Astrocyte of the cerebellum (primary cell): ENCODE data around the gene TANC2.

ENCODE experiments used
- DNase-seq: peaks from one replicate; pipeline ENCODE4 v3.0.0-alpha.2; 2011; ENCODE audit warnings: low read depth
- H3K4me3 ChIP-seq: 2 replicates; pipeline ENCODE4 v1.5.1; 2011; ENCODE audit warnings: mild to moderate bottlenecking, low read depth, low read length, moderate library complexity
- in situ Hi-C: cut with HindIII; loops from 2 replicates; pipeline ENCODE4 v1.10.0; 2017; ENCODE audit warnings: low sequenced_read_pairs
- TF ChIP-seq, protein P1 (sequence below): IDR thresholded peaks from 2 replicates; pipeline ENCODE4 v1.5.1; 2012; ENCODE audit warnings: low read length, low read depth, moderate library complexity, mild to moderate bottlenecking; ENCODE audit errors: missing control alignments

TANC2 gene

GRCh38 chr17:62955841-62956352 is 10.1 kb upstream of the TANC2 start:
- TF ChIP-seq, protein P1, sequence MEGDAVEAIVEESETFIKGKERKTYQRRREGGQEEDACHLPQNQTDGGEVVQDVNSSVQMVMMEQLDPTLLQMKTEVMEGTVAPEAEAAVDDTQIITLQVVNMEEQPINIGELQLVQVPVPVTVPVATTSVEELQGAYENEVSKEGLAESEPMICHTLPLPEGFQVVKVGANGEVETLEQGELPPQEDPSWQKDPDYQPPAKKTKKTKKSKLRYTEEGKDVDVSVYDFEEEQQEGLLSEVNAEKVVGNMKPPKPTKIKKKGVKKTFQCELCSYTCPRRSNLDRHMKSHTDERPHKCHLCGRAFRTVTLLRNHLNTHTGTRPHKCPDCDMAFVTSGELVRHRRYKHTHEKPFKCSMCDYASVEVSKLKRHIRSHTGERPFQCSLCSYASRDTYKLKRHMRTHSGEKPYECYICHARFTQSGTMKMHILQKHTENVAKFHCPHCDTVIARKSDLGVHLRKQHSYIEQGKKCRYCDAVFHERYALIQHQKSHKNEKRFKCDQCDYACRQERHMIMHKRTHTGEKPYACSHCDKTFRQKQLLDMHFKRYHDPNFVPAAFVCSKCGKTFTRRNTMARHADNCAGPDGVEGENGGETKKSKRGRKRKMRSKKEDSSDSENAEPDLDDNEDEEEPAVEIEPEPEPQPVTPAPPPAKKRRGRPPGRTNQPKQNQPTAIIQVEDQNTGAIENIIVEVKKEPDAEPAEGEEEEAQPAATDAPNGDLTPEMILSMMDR, result no peak
- in situ Hi-C loops, result no loop called here
- no peak for DNase-seq
- no peak overlapping the region for H3K4me3 ChIP-seq

GRCh38 chr17:62963296-62963695 is 2.7 kb upstream of the TANC2 start:
- H3K4me3 ChIP-seq, result no peak overlapping the region
- no peak for DNase-seq
- in situ Hi-C loops, result no loop called here
- TF ChIP-seq, protein P1, result no peak

DNA sequence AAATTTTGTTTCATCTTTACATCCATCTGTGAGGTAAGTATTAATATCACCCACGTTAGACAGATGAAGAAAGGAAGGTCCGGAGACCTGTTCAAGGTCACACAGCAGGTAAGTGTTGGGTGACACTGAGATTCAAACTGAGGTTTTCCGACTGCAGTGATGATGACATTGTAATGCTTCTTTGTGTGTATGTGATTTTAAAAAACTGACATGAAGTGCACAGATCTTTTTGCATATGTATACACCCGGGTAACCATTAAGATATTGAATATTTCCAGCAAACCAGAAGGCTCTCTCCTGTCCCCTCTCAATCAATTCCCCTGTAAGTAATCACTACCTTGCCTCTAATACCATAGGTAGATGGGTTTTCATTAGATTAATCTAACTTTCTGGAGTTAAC is 1.5 kb upstream of the TANC2 start:
- in situ Hi-C loops, result no loop called here
- H3K4me3 ChIP-seq, result no peak overlapping the region
- DNase-seq, result no peak
- TF ChIP-seq, protein P1, result no peak

DNA sequence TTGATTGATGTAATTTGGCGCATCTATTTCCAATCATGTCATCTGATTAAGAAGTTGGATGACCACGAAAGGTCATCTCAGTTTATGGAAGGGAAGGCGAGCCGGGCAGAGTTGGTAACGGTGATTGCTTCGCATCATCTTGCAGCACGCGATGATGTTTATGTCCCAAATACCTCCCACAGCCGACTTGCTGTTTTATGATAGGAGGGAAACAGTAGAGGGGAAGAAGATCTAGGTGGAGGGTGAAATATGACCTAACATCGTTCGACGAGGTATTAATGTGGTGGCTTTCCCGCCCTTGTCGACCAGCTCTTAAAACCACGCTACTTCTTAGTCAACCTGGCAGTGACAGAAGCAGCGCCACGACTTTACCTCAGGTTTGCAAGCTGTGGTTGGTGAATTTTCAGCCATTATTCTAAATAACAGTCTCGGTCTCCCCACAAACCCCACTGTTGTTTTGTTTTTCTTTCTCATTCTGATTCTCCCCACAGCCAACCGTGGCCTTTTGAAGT is 805 bp upstream of the TANC2 start:
- no peak for DNase-seq
- in situ Hi-C loops, result no loop called here
- H3K4me3 ChIP-seq, result peak overlapping the region; percentile 46
- TF ChIP-seq, protein P1, result no peak

DNA sequence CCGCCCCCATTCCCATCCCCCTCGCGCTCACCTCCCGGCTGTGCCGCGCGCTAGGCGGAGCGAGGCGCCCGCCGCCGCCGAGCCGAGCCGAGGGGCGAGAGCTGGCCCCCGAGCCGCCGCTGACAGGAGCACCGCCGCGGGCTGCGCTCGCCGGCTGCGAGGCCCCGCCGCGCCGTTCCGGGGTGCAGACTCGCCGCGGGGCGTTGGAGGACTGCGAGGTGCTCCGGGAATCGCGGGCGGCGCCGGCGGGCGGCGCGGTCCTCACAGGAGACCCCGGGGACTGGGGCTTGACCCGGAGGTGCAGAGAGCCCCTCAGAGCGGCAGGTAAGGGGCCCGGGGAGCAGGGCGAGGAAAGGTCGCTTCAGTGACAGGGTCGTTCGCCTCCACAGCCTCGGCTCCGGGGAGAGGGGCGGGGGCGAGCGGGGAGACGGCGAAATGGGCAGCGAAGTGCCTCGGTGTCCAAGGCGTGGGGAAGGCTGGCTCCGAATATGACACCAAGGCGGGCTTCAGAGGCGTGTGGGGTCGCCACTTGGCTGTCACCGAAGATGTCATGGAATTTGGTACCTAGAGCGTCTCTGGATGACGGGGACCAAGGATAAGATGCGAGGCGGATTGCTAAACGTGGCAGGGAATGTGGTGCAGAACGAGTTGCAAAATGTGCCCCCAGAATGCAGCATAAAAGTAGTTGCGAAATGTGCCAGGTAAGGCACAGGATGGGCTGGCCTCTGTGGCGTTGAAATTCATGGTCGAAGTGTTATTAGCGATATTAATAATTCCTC is 580 bp downstream of the TANC2 start:
- in situ Hi-C loops, result no loop called here
- TF ChIP-seq, protein P1, result no peak
- H3K4me3 ChIP-seq, result peak overlapping the region; percentile 65
- DNase-seq, result no peak

DNA sequence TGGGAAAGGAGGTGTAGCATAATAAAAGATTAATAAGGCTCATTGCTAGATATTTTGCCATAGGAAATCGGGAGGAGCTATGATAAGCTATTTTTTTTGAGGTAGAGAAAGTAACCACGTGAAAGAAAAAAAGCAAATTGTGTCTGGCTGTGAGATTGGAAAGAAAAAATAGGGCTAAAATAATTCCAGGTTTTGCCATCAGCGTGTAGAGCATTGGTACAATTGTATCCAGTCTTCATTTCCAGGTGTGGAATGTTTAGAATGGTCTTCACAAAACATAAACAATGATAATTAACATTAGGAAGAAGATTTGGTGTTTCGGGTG is 1.1 kb downstream of the TANC2 start:
- DNase-seq, result no peak
- TF ChIP-seq, protein P1, result no peak
- peak overlapping the region; percentile 65 for H3K4me3 ChIP-seq
- in situ Hi-C loops, result no loop called here
